GM23338 (cell line): ENCODE measurements around the gene EMILIN3.

Experiments
- EZH2 ChIP-seq: fragments of 200-600 bp; sonication (generic); IDR thresholded peaks from one replicate; pipeline ENCODE4 v1.8.0; 2017; ENCODE audit warnings: antibody characterized with exemption, mild to moderate bottlenecking, low read depth; ENCODE audit not compliant: unreplicated experiment
- EZH2phosphoT487 ChIP-seq: fragments of 200-600 bp; sonication (generic); IDR thresholded peaks from one replicate; pipeline ENCODE4 v1.8.1; 2018; ENCODE audit warnings: antibody characterized with exemption; ENCODE audit not compliant: unreplicated experiment
- POLR2AphosphoS5 ChIP-seq: IDR thresholded peaks from 2 replicates; pipeline ENCODE4 v1.6.1; 2016; ENCODE audit warnings: antibody characterized with exemption, low read depth
- TF ChIP-seq, protein P1 (sequence below), 2 experiments: fragments of 200-600 bp in 1 of 2; sonication (generic) in 1 of 2; conservative IDR thresholded peaks; 2 replicates each; pipeline versions ENCODE4 v1.5.1 to v1.6.1; 2016 to 2017; ENCODE audit warnings: antibody characterized with exemption in 2 of 2, low read depth in 2 of 2, mild to moderate bottlenecking in 2 of 2, moderate library complexity in 1 of 2

DNA sequence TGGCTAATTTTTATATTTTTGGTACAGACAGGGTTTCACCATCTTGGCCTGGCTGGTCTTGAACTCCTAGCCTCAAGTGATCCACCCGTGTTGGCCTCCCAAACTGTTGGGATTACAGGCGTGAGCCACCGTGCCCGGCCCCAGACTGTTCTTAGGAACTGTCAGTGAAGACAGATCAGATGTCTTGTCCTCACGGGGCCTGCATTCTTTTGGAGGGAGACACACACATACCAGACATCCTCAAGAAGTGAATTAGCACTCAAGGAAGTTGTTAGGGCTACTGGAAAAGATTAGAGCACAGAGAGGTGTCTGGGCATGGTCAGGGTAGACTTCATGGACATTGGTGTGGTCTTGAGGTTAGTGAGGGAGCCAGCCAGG, 36.3 kb downstream of the EMILIN3 start:
- TF ChIP-seq, protein P1, sequence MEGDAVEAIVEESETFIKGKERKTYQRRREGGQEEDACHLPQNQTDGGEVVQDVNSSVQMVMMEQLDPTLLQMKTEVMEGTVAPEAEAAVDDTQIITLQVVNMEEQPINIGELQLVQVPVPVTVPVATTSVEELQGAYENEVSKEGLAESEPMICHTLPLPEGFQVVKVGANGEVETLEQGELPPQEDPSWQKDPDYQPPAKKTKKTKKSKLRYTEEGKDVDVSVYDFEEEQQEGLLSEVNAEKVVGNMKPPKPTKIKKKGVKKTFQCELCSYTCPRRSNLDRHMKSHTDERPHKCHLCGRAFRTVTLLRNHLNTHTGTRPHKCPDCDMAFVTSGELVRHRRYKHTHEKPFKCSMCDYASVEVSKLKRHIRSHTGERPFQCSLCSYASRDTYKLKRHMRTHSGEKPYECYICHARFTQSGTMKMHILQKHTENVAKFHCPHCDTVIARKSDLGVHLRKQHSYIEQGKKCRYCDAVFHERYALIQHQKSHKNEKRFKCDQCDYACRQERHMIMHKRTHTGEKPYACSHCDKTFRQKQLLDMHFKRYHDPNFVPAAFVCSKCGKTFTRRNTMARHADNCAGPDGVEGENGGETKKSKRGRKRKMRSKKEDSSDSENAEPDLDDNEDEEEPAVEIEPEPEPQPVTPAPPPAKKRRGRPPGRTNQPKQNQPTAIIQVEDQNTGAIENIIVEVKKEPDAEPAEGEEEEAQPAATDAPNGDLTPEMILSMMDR (conservative IDR thresholded peaks at IDR 0.05; ENCODE audit: low read depth in 2 of 2), result no peak
- TF ChIP-seq POLR2AphosphoS5, result no peak
- no peak for TF ChIP-seq EZH2
- no peak for TF ChIP-seq EZH2phosphoT487
